Heart right ventricle (tissue), 16 donors: ENCODE data around the gene P2RY8. TPM values are rescaled to one million over a fixed set of nuclear protein-coding genes. Genes with fewer than 3 reads are reported as not detected.
"Not testable (repeated sequence)": the region's sequence is repeated elsewhere in the genome, so short reads cannot be mapped to it uniquely, and the experiment has no call there.

Source experiments
- ATAC-seq, 8 donors: fragments of 200-7000 bp; cut with Tn5 transposase; one replicate each; pipeline ENCODE4 v1.9.1; 2020; ENCODE audit warnings: mild to moderate bottlenecking in 8 of 8, moderate library complexity in 8 of 8, moderate number of reproducible peaks in 1 of 8
- DNase-seq, 2 donors: peaks; one replicate each; pipeline ENCODE4 v3.0.0-alpha.2; 2020
- H3K27ac ChIP-seq, 10 donors: fragments of 200-600 bp; sonication (generic) in 2 of 10; one replicate each; pipeline versions ENCODE4 v1.5.0 to v1.8.0; 2020 to 2022; ENCODE audit warnings: mild to moderate bottlenecking in 3 of 10
- H3K27me3 ChIP-seq, 7 donors: fragments of 200-600 bp; one replicate each; pipeline ENCODE4 v1.8.0; 2021 to 2022; ENCODE audit warnings: mild to moderate bottlenecking in 2 of 7
- H3K36me3 ChIP-seq, 9 donors: fragments of 200-600 bp; sonication (generic) in 1 of 9; one replicate each; pipeline versions ENCODE4 v1.5.0 to v1.8.0; 2020 to 2022; ENCODE audit warnings: mild to moderate bottlenecking in 2 of 9
- H3K4me1 ChIP-seq, 9 donors: fragments of 200-600 bp; sonication (generic) in 1 of 9; one replicate each; pipeline versions ENCODE4 v1.5.0 to v1.8.0; 2020 to 2022; ENCODE audit warnings: mild to moderate bottlenecking in 4 of 9
- H3K4me3 ChIP-seq, 10 donors: fragments of 200-600 bp; sonication (generic) in 2 of 10; one replicate each; pipeline versions ENCODE4 v1.5.0 to v1.8.0; 2020 to 2022; ENCODE audit warnings: mild to moderate bottlenecking in 7 of 10, moderate library complexity in 2 of 10
- H3K9me3 ChIP-seq, 11 donors: fragments of 200-600 bp in 10 of 11; sonication (generic) in 2 of 11; one replicate each; pipeline versions ENCODE4 v1.5.0 to v1.8.0; 2013 to 2022; ENCODE audit warnings: mild to moderate bottlenecking in 2 of 11, control low read depth in 1 of 11, moderate library complexity in 1 of 11
- CTCF ChIP-seq, 9 donors: fragments of 200-600 bp; sonication (generic) in 2 of 9; IDR thresholded peaks; one replicate each; pipeline versions ENCODE4 v1.5.0 to v1.8.0; 2021 to 2022; ENCODE audit warnings: antibody characterized with exemption in 9 of 9, mild to moderate bottlenecking in 5 of 9, moderate library complexity in 1 of 9
- WGBS, 2 donors: extraction: QIAGEN DNeasy Blood & Tissue Kit; methylation state at CpG; one replicate each; pipeline ENCODE4 v1.1.7; 2013; ENCODE audit warnings: inconsistent platforms in 1 of 2; 5-methylcytosine and 5-hydroxymethylcytosine counted together
- intact Hi-C, 10 donors: fragments of 100-400 bp; cut with DNase I; formaldehyde crosslinking; loops; one replicate each; pipeline versions ENCODE4 v1.11.1 to v1.14.2; 2022
- polyA plus RNA-seq, 2 donors: library from polyadenylated mRNA; stranded (reverse); fragments of 200-250 nt; gene quantifications; one replicate each; pipeline ENCODE4 v1.2.3, GENCODE V29; 2013
- total RNA-seq, 10 donors: library from RNA; stranded (reverse); fragmentation: NEBNext Ultra II Directional in 3 of 10; extraction: Animal tissue kit (Norgen Biotek cat#: 25700) in 3 of 10; gene quantifications; one replicate each; pipeline versions ENCODE4 v1.2.1 to v1.2.4, GENCODE V29; 2021 to 2023
- donor health status: Arrhythmogenic right ventricular cardiomyopathy.
- donor health status: ischemic (EF 13 %, LVEDD 7.1; RV severe dilation, severe dysfunction).
- donor health status: healthy with polysubstance abuse.
- donor health status: DM: no; HTN: yes; CAD: no.
- donor health status: DM: no; HTN: no; CAD: no.
- donor health status: ischemic (EF 25% LVEDD 6.9; RV normal size, moderate dysfunction).
- donor health status: ischemic (EF 25% LVEDD 5.7; RV mildly dilated, moderate dysfunction).
- donor health status: healthy.
- donor health status: DM: yes; HTN: yes; CAD: no.
- donor health status: Ischemic cardiomyopathy.
- donor health status: ischemic (EF 35%, LVEDD 5.7; RV mildly dilated, moderate dysfunction).
- donor health status: nonischemic (EF 11% LVEDD 7.7; RV severe dilation, severe dysfunction).
- donor health status: DM: yes; HTN: yes; CAD: no.
- donor health status: PGD.
- donor health status: ischemic (EF 29% LVEDD 5.4; RV normal size, mild dysfunction).
- donor health status: nonischemic (EF 23%, LVEDD 6.1; RV moderate dilation, normal function).

Gene P2RY8
- total and polyA plus RNA-seq, 12 donors, result 1.0 to 6.7 (median 4.0) TPM

GRCh38 chrX:1492421-1493012 is 44.5 kb downstream of the P2RY8 start:
- TF ChIP-seq CTCF (IDR thresholded peaks at IDR 0.05), result no peak
- H3K27ac ChIP-seq, result peak overlapping the region in 5 of 10 donors; percentile 22 to 54 (median 51)
- DNase-seq, result no peak

GRCh38 chrX:1491851-1492349 is 45.1 kb downstream of the P2RY8 start:
- 81 to 90% methylated on average over 6 of the region's 6 CpGs for WGBS, 2 donors
- peak overlapping the region in 2 of 10 donors; percentile 51 to 54 for H3K27ac ChIP-seq
- intact Hi-C loops, result loop anchor here in 1 of 10 donors (10.0 kb wide), 1 partner anchor 83 kb away; no protein-coding TSS in a partner anchor

More at GRCh38 chrX:1492421-1493012, 44.5 kb downstream of the P2RY8 start:
- Histone ChIP-seq H3K36me3 (no peaks in the 10 kb centered on the region), H3K4me1 (peaks cover 0 to 22% (median 10%) of the 10 kb centered on the region in 9 donors), H3K9me3 (peaks cover 0 to 10% (median 0%) of the 10 kb centered on the region in 11 donors), H3K4me3 (no peak overlapping the region), H3K27me3 (peaks cover 0 to 5% (median 0%) of the 10 kb centered on the region in 7 donors)
- no peak for ATAC-seq
- intact Hi-C loops, result loop anchor here in 1 of 10 donors (10.0 kb wide), 1 partner anchor 82 kb away; no protein-coding TSS in a partner anchor
- WGBS, 2 donors, result 89% methylated on average over 9 of the region's 9 CpGs

GRCh38 chrX:1491248-1491647 is 45.7 kb downstream of the P2RY8 start:
- 97 to 98% methylated on average over 4 of the region's 4 CpGs for WGBS, 2 donors
- intact Hi-C loops, result loop anchor here in 1 of 10 donors (10.0 kb wide), 1 partner anchor 84 kb away; no protein-coding TSS in a partner anchor
- H3K27ac ChIP-seq, H3K36me3 ChIP-seq, DNase-seq, H3K4me3 ChIP-seq, ATAC-seq: not testable (repeated sequence)
- H3K9me3 ChIP-seq, result peaks cover 0 to 10% (median 0%) of the 10 kb centered on the region in 11 donors
- H3K27me3 ChIP-seq, result peaks cover 0 to 13% (median under 1%) of the 10 kb centered on the region in 7 donors
- peaks cover 0 to 27% (median 14%) of the 10 kb centered on the region in 9 donors for H3K4me1 ChIP-seq

More at GRCh38 chrX:1491851-1492349, 45.1 kb downstream of the P2RY8 start:
- Histone ChIP-seq H3K9me3 (peaks cover 0 to 10% (median 0%) of the 10 kb centered on the region in 11 donors), H3K27me3 (peaks cover 0 to 7% (median 0%) of the 10 kb centered on the region in 7 donors), H3K4me3 (no peak overlapping the region), H3K36me3 (no peaks in the 10 kb centered on the region), H3K4me1 (peaks cover 0 to 25% (median 14%) of the 10 kb centered on the region in 9 donors)
- no peak for TF ChIP-seq CTCF (IDR thresholded peaks at IDR 0.05)
- DNase-seq (no peak), ATAC-seq (peak in 1 of 8 donors; percentile 43)

- Histone ChIP-seq H3K9me3 (peaks cover 0 to 14% (median 0%) of the 10 kb centered on the region in 11 donors), H3K27me3 (peaks cover 0 to 16% (median 3%) of the 10 kb centered on the region in 7 donors), H3K4me1 (peaks cover 0 to 32% (median 14%) of the 10 kb centered on the region in 9 donors)
- H3K27ac ChIP-seq, H3K4me3 ChIP-seq, H3K36me3 ChIP-seq, DNase-seq, ATAC-seq: not testable (repeated sequence)
- WGBS, 2 donors, result 100% methylated on average over 1 of the region's 1 CpG
- intact Hi-C loops, result loop anchor here in 1 of 10 donors (10.0 kb wide), 1 partner anchor 84 kb away; no protein-coding TSS in a partner anchor
Observed at GRCh38 chrX:1490723-1491122, 46.3 kb downstream of the P2RY8 start.

GRCh38 chrX:1489354-1489753 is 47.6 kb downstream of the P2RY8 start:
- intact Hi-C loops, H3K4me3 ChIP-seq, H3K36me3 ChIP-seq, DNase-seq, ATAC-seq: not testable (repeated sequence)
- H3K27me3 ChIP-seq, result peaks cover 0 to 17% (median 3%) of the 10 kb centered on the region in 7 donors
- peaks cover 0 to 29% (median 14%) of the 10 kb centered on the region in 9 donors for H3K4me1 ChIP-seq
- H3K27ac ChIP-seq, result peak overlapping the region in 1 of 10 donors; percentile 15
- WGBS, 2 donors, result 78 to 85% methylated on average over 5 of the region's 5 CpGs
- peaks cover 0 to 14% (median 0%) of the 10 kb centered on the region in 11 donors for H3K9me3 ChIP-seq
